Ishikawa (cell line): ENCODE results near the gene PTPRN2.

Experiments
- CREB1 ChIP-seq: IDR thresholded peaks from 2 replicates; pipeline ENCODE4 v1.6.1; 2012; ENCODE audit warnings: low read depth
- EP300 ChIP-seq: IDR thresholded peaks from 2 replicates; pipeline ENCODE4 v1.6.1; 2012; ENCODE audit warnings: borderline replicate concordance
- FOXM1 ChIP-seq: IDR thresholded peaks from 2 replicates; pipeline ENCODE4 v1.6.1; 2012; ENCODE audit warnings: low read depth, borderline replicate concordance
- NFIC ChIP-seq: IDR thresholded peaks from 2 replicates; pipeline ENCODE4 v1.6.1; 2012
- RAD21 ChIP-seq: IDR thresholded peaks from 2 replicates; pipeline ENCODE4 v1.6.1; 2012; ENCODE audit warnings: low read depth
- REST ChIP-seq: IDR thresholded peaks from 2 replicates; pipeline ENCODE4 v1.6.1; 2012; ENCODE audit warnings: low read depth, mild to moderate bottlenecking
- TEAD4 ChIP-seq: IDR thresholded peaks from 2 replicates; pipeline ENCODE4 v1.6.1; 2012
- USF1 ChIP-seq: IDR thresholded peaks from 2 replicates; pipeline ENCODE4 v1.6.1; 2012
- YY1 ChIP-seq: IDR thresholded peaks from 2 replicates; pipeline ENCODE4 v1.6.1; 2012; ENCODE audit warnings: low read depth
- TF ChIP-seq, protein P1 (sequence below): IDR thresholded peaks from 2 replicates; pipeline ENCODE4 v1.6.1; 2012

DNA sequence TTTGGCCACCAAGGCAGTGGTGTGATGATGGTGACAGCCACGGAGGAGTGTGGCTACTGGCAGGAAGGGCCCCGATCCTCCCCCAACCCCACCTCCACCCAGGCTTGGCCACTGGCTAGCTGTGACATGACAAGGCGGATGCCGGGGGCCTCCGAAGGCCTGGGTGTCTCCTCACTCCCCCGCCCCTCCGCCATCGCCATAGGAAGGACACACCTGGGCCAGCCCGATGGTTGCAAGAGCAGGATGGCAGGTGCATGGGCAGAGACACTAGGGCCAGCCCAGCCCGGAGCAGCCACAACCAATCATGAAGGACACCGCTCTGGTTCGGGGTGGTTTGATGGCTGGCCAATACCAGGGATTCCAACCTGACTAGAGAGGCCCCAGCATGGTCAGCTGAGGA, 81.0 kb downstream of the PTPRN2 start:
- TF ChIP-seq, protein P1, sequence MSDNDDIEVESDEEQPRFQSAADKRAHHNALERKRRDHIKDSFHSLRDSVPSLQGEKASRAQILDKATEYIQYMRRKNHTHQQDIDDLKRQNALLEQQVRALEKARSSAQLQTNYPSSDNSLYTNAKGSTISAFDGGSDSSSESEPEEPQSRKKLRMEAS, result no peak
- no peak for TF ChIP-seq FOXM1
- TF ChIP-seq REST, result no peak
- TF ChIP-seq CREB1, result no peak
- no peak for TF ChIP-seq YY1
- no peak for TF ChIP-seq RAD21
- no peak for TF ChIP-seq NFIC
- TF ChIP-seq USF1, result no peak
- no peak for TF ChIP-seq EP300
- TF ChIP-seq TEAD4, result no peak
